HCT116 (cell line): ENCODE data around the gene FCSK. TPM values are rescaled to one million over a fixed set of nuclear protein-coding genes. Genes with fewer than 3 reads are reported as not detected.
A peak's percentile ranks its signal among the peaks of the same experiment; 100 is the strongest.
"Not testable (repeated sequence)": the region's sequence is repeated elsewhere in the genome, so short reads cannot be mapped to it uniquely, and the experiment has no call there.

Source experiments
- ATAC-seq: fragments of 200-7000 bp; cut with Tn5 transposase; 2 replicates; pipeline ENCODE4 v1.9.1; 2020; ENCODE audit warnings: mild to moderate bottlenecking, moderate library complexity
- BruUV-seq: library from RNA; stranded (reverse); fragments of 400-500 nt; replicated peaks from 2 replicates; lab custom pipeline; 2021; lab: Mats Ljungman, UMichigan
- CTCF ChIA-PET: fragments of 300-600 bp; sonication (Branson Sonifier 250); formaldehyde crosslinking; loops from one replicate; lab custom pipeline; 2021; ENCODE audit warnings: antibody characterized with exemption; lab: Charles Lee
- POLR2A ChIA-PET: fragments of 300-600, 350-600 bp; sonication (Branson Sonifier 250); formaldehyde crosslinking; loops from one replicate; lab custom pipeline; 2021; ENCODE audit warnings: antibody characterized with exemption; lab: Charles Lee
- RAD21 ChIA-PET, 2 experiments: fragments of 300-600 bp; sonication (Branson Sonifier 250); formaldehyde crosslinking; loops; one replicate each; lab custom pipeline; 2023; ENCODE audit warnings: low total read pairs in 2 of 2; ENCODE audit not compliant: uncharacterized antibody in 2 of 2, unreplicated experiment in 2 of 2, low non-redundant PET in 1 of 2; lab: Charles Lee
- DNase-seq: peaks from one replicate; pipeline ENCODE4 v3.0.0-alpha.2; 2010; ENCODE audit warnings: low read depth, low spot score
- H2AFZ ChIP-seq: fragments of 200-600 bp; shearing (Covaris generic), sonication (generic); 2 replicates; pipeline ENCODE4 v1.6.1; 2017; ENCODE audit warnings: low read depth, mixed run types, mixed read lengths, antibody characterized with exemption, low read length; ENCODE audit not compliant: poor library complexity, severe bottlenecking
- H3K27ac ChIP-seq: 2 replicates; pipeline ENCODE4 v1.5.1; 2012; ENCODE audit warnings: low read depth, low read length
- H3K27me3 ChIP-seq: fragments of 200-600 bp; sonication (generic); 2 replicates; pipeline ENCODE4 v1.6.1; 2016; ENCODE audit warnings: mixed run types, low read length, mixed read lengths; ENCODE audit not compliant: insufficient read depth
- H3K36me3 ChIP-seq, 2 experiments: fragments of 200-500 bp in 1 of 2; fragments of 200-600 bp in 1 of 2; sonication (Bioruptor generic) in 1 of 2; sonication (generic) in 1 of 2; 2 replicates each; pipeline versions ENCODE4 v1.5.1 to v1.6.1; 2014 to 2016; ENCODE audit warnings: low read length in 2 of 2, inconsistent platforms in 1 of 2, mixed read lengths in 1 of 2, mixed run types in 1 of 2; ENCODE audit not compliant: insufficient read depth in 2 of 2, control insufficient read depth in 1 of 2
- H3K4me1 ChIP-seq, 2 experiments: fragments of 200-600 bp in 1 of 2; sonication (generic) in 1 of 2; 2 replicates each; pipeline versions ENCODE4 v1.5.1 to v1.6.1; 2012 to 2017; ENCODE audit warnings: low read length in 2 of 2, inconsistent platforms in 1 of 2, mild to moderate bottlenecking in 1 of 2, mixed read lengths in 1 of 2, mixed run types in 1 of 2, moderate library complexity in 1 of 2; ENCODE audit not compliant: insufficient read depth in 2 of 2, control insufficient read depth in 1 of 2
- H3K4me2 ChIP-seq: fragments of 200-600 bp; sonication (generic); 2 replicates; pipeline ENCODE4 v1.6.1; 2017; ENCODE audit warnings: mixed run types, low read length, mixed read lengths
- H3K4me3 ChIP-seq, 2 experiments: fragments of 200-600 bp in 1 of 2; sonication (generic) in 1 of 2; replicated peaks in 1 of 2; 2 replicates each; pipeline ENCODE4 v1.5.1; 2011 to 2016; ENCODE audit warnings: low read length in 2 of 2, control low read depth in 1 of 2, low read depth in 1 of 2, mild to moderate bottlenecking in 1 of 2, mixed read lengths in 1 of 2, mixed run types in 1 of 2
- H3K79me2 ChIP-seq: fragments of 200-600 bp; sonication (generic); 2 replicates; pipeline ENCODE4 v1.6.1; 2017; ENCODE audit warnings: mild to moderate bottlenecking, mixed run types, low read length, moderate library complexity, mixed read lengths; ENCODE audit not compliant: insufficient read depth
- H3K9ac ChIP-seq: fragments of 200-600 bp; sonication (generic); 2 replicates; pipeline ENCODE4 v1.6.1; 2016; ENCODE audit warnings: low read length, mixed read lengths
- H3K9me2 ChIP-seq: fragments of 200-600 bp; sonication (generic), shearing (Covaris generic); 2 replicates; pipeline ENCODE4 v1.6.1; 2017; ENCODE audit warnings: mixed run types, mild to moderate bottlenecking, moderate library complexity; ENCODE audit not compliant: insufficient read depth
- H3K9me3 ChIP-seq, 2 experiments: fragments of 200-500 bp in 1 of 2; fragments of 200-600 bp in 1 of 2; sonication (Bioruptor generic) in 1 of 2; sonication (generic) in 1 of 2; 2 replicates each; pipeline ENCODE4 v1.6.1; 2014 to 2017; ENCODE audit warnings: low read length in 2 of 2, mixed read lengths in 2 of 2, inconsistent platforms in 1 of 2, low read depth in 1 of 2, mild to moderate bottlenecking in 1 of 2, mixed run types in 1 of 2, moderate library complexity in 1 of 2; ENCODE audit not compliant: control insufficient read depth in 1 of 2, insufficient read depth in 1 of 2
- H4K20me1 ChIP-seq: fragments of 200-600 bp; sonication (generic), shearing (Covaris generic); 2 replicates; pipeline ENCODE4 v1.6.1; 2017; ENCODE audit warnings: mixed run types, mild to moderate bottlenecking, moderate library complexity; ENCODE audit not compliant: insufficient read depth
- CEBPB ChIP-seq: IDR thresholded peaks from 2 replicates; pipeline ENCODE4 v1.6.1; 2012; ENCODE audit warnings: low read depth
- EGR1 ChIP-seq: IDR thresholded peaks from 2 replicates; pipeline ENCODE4 v1.6.1; 2012; ENCODE audit warnings: low read depth
- EZH2 ChIP-seq: fragments of 200-600 bp; sonication (generic); IDR thresholded peaks from 2 replicates; pipeline ENCODE4 v1.6.1; 2017; ENCODE audit warnings: antibody characterized with exemption, mixed run types
- POLR2A ChIP-seq: IDR thresholded peaks from 2 replicates; pipeline ENCODE4 v1.7.0; 2011; ENCODE audit warnings: borderline replicate concordance; ENCODE audit not compliant: insufficient read depth, insufficient read length; ENCODE audit errors: extremely low read depth
- POLR2AphosphoS5 ChIP-seq: IDR thresholded peaks from 2 replicates; pipeline ENCODE4 v1.6.1; 2011; ENCODE audit warnings: mild to moderate bottlenecking, low read depth, low read length, moderate library complexity
- SIN3A ChIP-seq: IDR thresholded peaks from 2 replicates; pipeline ENCODE4 v1.6.1; 2012; ENCODE audit warnings: low read depth
- SRF ChIP-seq: IDR thresholded peaks from 2 replicates; pipeline ENCODE4 v1.6.1; 2012; ENCODE audit warnings: low read depth
- ZFX ChIP-seq: fragments of 450-650 bp; IDR thresholded peaks from 2 replicates; pipeline ENCODE4 v1.6.1; 2017
- ZNF274 ChIP-seq: fragments of 200-500 bp; sonication (Bioruptor generic); IDR thresholded peaks from 2 replicates; pipeline ENCODE4 v1.6.1; 2014; ENCODE audit warnings: mild to moderate bottlenecking, low read depth, low read length, inconsistent platforms
- intact Hi-C: fragments of 100-400 bp; cut with micrococcal nuclease; formaldehyde crosslinking; loops from 2 replicates; pipeline ENCODE4 v1.10.0; 2022
- total RNA-seq: library from RNA; stranded (reverse); gene quantifications from one replicate; pipeline ENCODE4 v1.2.1, GENCODE V29; 2021; ENCODE audit not compliant: unreplicated experiment
- TF ChIP-seq, protein P1 (sequence below), 3 experiments: fragments of 200-600 bp in 1 of 3; sonication (generic) in 1 of 3; IDR thresholded peaks in 2 of 3; conservative IDR thresholded peaks in 1 of 3; 2 replicates each; pipeline ENCODE4 v1.5.1; 2012 to 2017; ENCODE audit warnings: low read depth in 2 of 3, low read length in 2 of 3, antibody characterized with exemption in 1 of 3, borderline replicate concordance in 1 of 3, control low read depth in 1 of 3, mild to moderate bottlenecking in 1 of 3, mixed read lengths in 1 of 3, mixed run types in 1 of 3, moderate library complexity in 1 of 3; ENCODE audit not compliant: insufficient read depth in 1 of 3
- TF ChIP-seq, protein P2 (sequence below): IDR thresholded peaks from 2 replicates; pipeline ENCODE4 v1.6.1; 2012

The FCSK gene
- total RNA-seq, 1 experiment from 2014 or later = 17.1 TPM

DNA sequence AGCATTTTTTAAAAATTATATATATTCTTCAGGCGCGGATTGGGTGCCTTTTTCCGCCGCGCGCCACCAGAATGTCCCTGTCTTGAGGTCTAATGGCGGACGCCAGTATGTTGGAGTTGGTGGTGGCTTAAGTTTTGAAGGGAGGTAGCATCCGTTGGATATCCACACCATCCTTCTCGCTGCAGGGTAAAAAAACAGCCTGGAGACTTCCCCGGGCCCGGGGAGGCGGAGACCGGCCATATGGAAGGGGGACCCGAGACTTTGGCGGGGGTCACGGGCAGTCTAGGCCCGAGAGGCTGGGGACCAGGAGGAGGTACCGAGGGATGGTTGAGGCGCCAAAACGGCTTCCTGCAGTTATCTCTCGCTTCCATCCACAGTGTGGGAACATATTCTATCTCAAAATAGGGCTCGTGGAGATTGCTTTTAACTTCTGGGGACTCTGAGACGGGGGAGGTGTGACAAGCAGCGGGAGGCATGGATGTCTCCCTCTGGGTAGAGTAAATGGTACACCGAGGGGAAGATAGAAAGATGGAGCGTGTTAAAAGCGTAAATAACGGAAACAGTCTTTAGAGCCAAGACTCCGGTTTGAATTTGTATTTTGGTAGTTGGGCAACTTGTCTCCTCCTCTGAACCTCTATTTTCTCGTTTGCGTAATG lies 69.5 kb downstream of the FCSK start, which contains the start of gene SF3B3 (continued):
- peak; percentile 98 for TF ChIP-seq ZFX
- TF ChIP-seq SRF = no peak
- TF ChIP-seq EZH2 = no peak
- no peak for TF ChIP-seq CEBPB
- TF ChIP-seq EGR1 = 0 out of 2 replicates have a peak, but pooled peaks have one; percentile 9

DNA sequence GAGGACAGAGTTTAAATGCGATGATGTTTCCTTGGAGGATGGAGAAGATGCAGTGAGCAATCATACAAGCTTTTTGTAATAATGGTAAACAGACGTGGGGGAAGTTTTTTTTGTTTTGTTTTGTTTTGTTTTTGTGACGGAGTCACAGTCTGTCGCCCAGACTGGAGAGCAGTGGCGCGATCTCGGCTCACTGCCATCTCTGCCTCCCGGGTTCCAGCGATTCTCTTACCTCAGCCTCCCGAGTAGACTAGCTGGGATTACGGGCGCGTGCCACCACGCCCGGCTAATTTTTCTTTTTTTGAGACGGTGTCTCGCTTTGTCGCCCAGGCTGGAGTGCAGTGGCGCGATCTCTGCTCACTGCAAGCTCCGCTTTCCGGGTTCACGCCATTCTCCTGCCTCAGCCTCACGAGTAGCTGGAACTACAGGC lies 70.0 kb downstream of the FCSK start:
- H3K27me3 ChIP-seq, H3K9me2 ChIP-seq, DNase-seq, RAD21 ChIA-PET, H2AFZ ChIP-seq, H3K9me3 ChIP-seq, CTCF ChIA-PET: not testable (repeated sequence)
- intact Hi-C loops = loop anchor here (1.0 to 10.0 kb wide), 2 partner anchors 130 to 143 kb away; no protein-coding TSS in a partner anchor
- Histone ChIP-seq H4K20me1 (peaks cover 20% of the 10 kb centered on the region; the same call in 1 of the 2 replicates), H3K4me1 (peaks cover 7 to 16% of the 10 kb centered on the region in 2 experiments; a peak in 3 of 4 replicates), H3K27ac (peak overlapping the region; percentile 71), H3K9ac (peak overlapping the region; percentile 88), H3K4me3 (peak overlapping the region; percentile 68 to 72), H3K79me2 (peaks cover 78% of the 10 kb centered on the region), H3K36me3 (peaks cover 19 to 30% of the 10 kb centered on the region in 2 experiments), H3K4me2 (peak overlapping the region; percentile 76)
- peak; percentile 24 for ATAC-seq
- BruUV-seq = TSS peak; percentile 70
- POLR2A ChIA-PET = interaction anchor here (2.1 kb wide), 1 partner anchor 145 kb away, joined by 6 read pairs; no protein-coding TSS in a partner anchor

DNA sequence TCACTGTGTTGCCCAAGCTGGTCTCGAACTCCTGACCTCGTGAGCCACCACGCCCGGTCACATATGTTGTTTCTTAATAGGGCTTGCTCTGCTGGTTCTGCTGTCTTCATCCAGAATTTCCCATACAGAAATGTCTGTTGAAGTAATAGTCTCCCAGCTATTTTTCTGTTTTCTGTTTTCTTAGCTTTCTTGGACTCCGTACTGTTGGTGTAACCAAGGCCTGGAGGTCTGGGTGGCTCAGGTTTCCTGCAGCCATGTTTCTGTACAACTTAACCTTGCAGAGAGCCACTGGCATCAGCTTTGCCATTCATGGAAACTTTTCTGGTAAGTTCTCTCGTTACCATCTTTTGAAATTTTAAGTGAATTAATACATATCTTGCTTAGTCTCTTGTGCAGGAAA lies 72.0 kb downstream of the FCSK start:
- no TSS peak for BruUV-seq
- ChIA-PET POLR2A (no interaction called here), RAD21 (no interaction called here), CTCF (no interaction called here)
- H3K27ac ChIP-seq = no peak overlapping the region
- H3K36me3 ChIP-seq = peaks cover 31 to 40% of the 10 kb centered on the region in 2 experiments
- no peaks in the 10 kb centered on the region for H3K27me3 ChIP-seq
- no peaks in the 10 kb centered on the region for H3K9me3 ChIP-seq
- no peaks in the 10 kb centered on the region for H3K9me2 ChIP-seq
- peaks cover 7 to 16% of the 10 kb centered on the region in 2 experiments; a peak in 3 of 4 replicates for H3K4me1 ChIP-seq
- H4K20me1 ChIP-seq = peaks cover 20% of the 10 kb centered on the region; the same call in 1 of the 2 replicates
- no peak overlapping the region for H2AFZ ChIP-seq
- ATAC-seq = no peak
- peaks cover 91% of the 10 kb centered on the region for H3K79me2 ChIP-seq
- H3K9ac ChIP-seq = no peak overlapping the region
- H3K4me2 ChIP-seq = peak overlapping the region; percentile 15; the same call in 1 of the 2 replicates
- DNase-seq = no peak
- H3K4me3 ChIP-seq = no peak overlapping the region
- intact Hi-C loops = loop anchor here (10.0 kb wide), 1 partner anchor 128 kb away; no protein-coding TSS in a partner anchor
- TF ChIP-seq ZNF274 (no peak), SIN3A (no peak), EZH2 (no peak), SRF (no peak), EGR1 (no peak), POLR2A (no peak), POLR2AphosphoS5 (no peak), CEBPB (no peak)
- TF ChIP-seq, protein P1, sequence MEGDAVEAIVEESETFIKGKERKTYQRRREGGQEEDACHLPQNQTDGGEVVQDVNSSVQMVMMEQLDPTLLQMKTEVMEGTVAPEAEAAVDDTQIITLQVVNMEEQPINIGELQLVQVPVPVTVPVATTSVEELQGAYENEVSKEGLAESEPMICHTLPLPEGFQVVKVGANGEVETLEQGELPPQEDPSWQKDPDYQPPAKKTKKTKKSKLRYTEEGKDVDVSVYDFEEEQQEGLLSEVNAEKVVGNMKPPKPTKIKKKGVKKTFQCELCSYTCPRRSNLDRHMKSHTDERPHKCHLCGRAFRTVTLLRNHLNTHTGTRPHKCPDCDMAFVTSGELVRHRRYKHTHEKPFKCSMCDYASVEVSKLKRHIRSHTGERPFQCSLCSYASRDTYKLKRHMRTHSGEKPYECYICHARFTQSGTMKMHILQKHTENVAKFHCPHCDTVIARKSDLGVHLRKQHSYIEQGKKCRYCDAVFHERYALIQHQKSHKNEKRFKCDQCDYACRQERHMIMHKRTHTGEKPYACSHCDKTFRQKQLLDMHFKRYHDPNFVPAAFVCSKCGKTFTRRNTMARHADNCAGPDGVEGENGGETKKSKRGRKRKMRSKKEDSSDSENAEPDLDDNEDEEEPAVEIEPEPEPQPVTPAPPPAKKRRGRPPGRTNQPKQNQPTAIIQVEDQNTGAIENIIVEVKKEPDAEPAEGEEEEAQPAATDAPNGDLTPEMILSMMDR (IDR thresholded peaks at IDR 0.05 in 2 of 3, conservative IDR thresholded peaks at IDR 0.05 in 1 of 3; ENCODE audit: borderline replicate concordance in 1 of 3, insufficient read depth in 1 of 3, low read depth in 2 of 3, low read length in 2 of 3) = no peak
- TF ChIP-seq, protein P2, sequence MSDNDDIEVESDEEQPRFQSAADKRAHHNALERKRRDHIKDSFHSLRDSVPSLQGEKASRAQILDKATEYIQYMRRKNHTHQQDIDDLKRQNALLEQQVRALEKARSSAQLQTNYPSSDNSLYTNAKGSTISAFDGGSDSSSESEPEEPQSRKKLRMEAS = no peak
